ENCODE results near the gene GRB14. TPM values are rescaled to one million over a fixed set of nuclear protein-coding genes. Genes with fewer than 3 reads are reported as not detected.

GRB14 gene
- total RNA-seq, 1 donor from 2014 or later = 46.3 TPM

- DNase-seq (ENCODE audit: low spot score, unreplicated experiment) = no peak
- H3K27me3 Mint-ChIP-seq = no peaks in the 10 kb centered on the region
- H3K9me3 Mint-ChIP-seq (ENCODE audit: low read depth) = no peaks in the 10 kb centered on the region
- TF ChIP-seq CTCF (IDR thresholded peaks at IDR 0.05; ENCODE audit: unreplicated experiment) = no peak
- H3K4me3 Mint-ChIP-seq (ENCODE audit: low read depth) = peak overlapping the region; percentile 34
- H3K36me3 Mint-ChIP-seq (ENCODE audit: insufficient read depth) = peaks cover 2% of the 10 kb centered on the region
- H3K27ac Mint-ChIP-seq = peak overlapping the region; percentile 95
- peaks cover 21% of the 10 kb centered on the region for H3K4me1 Mint-ChIP-seq (ENCODE audit: low read depth)
Measured at GRCh38 chr2:164535280-164536025, 85.8 kb downstream of the GRB14 start.

GRCh38 chr2:164530464-164530863 lies 90.8 kb downstream of the GRB14 start:
- Mint-ChIP-seq H3K27ac (no peak overlapping the region), H3K4me1 (ENCODE audit: low read depth) (peaks cover 10% of the 10 kb centered on the region), H3K27me3 (no peaks in the 10 kb centered on the region), H3K36me3 (ENCODE audit: insufficient read depth) (peaks cover 2% of the 10 kb centered on the region), H3K9me3 (ENCODE audit: low read depth) (no peaks in the 10 kb centered on the region), H3K4me3 (ENCODE audit: low read depth) (no peak overlapping the region)
- TF ChIP-seq CTCF (IDR thresholded peaks at IDR 0.05; ENCODE audit: unreplicated experiment) = no peak
- no peak for DNase-seq (ENCODE audit: low spot score, unreplicated experiment)

GRCh38 chr2:164523726-164524125 lies 97.6 kb downstream of the GRB14 start:
- Mint-ChIP-seq H3K36me3 (ENCODE audit: insufficient read depth) (peaks cover 38% of the 10 kb centered on the region), H3K9me3 (ENCODE audit: low read depth) (peaks cover 31% of the 10 kb centered on the region), H3K4me3 (ENCODE audit: low read depth) (no peak overlapping the region), H3K4me1 (ENCODE audit: low read depth) (no peaks in the 10 kb centered on the region), H3K27ac (no peak overlapping the region), H3K27me3 (no peaks in the 10 kb centered on the region)
- no peak for TF ChIP-seq CTCF (IDR thresholded peaks at IDR 0.05; ENCODE audit: unreplicated experiment)
- DNase-seq (ENCODE audit: low spot score, unreplicated experiment) = no peak

- Mint-ChIP-seq H3K4me3 (ENCODE audit: low read depth) (no peak overlapping the region), H3K9me3 (ENCODE audit: low read depth) (peaks cover 38% of the 10 kb centered on the region), H3K27ac (no peak overlapping the region)
Measured at GRCh38 chr2:164523009-164523408, 98.3 kb downstream of the GRB14 start.

GRCh38 chr2:164522561-164522981 lies 98.7 kb downstream of the GRB14 start:
- Mint-ChIP-seq H3K27me3 (no peaks in the 10 kb centered on the region), H3K27ac (no peak overlapping the region), H3K36me3 (ENCODE audit: insufficient read depth) (peaks cover 49% of the 10 kb centered on the region), H3K9me3 (ENCODE audit: low read depth) (peaks cover 42% of the 10 kb centered on the region), H3K4me3 (ENCODE audit: low read depth) (no peak overlapping the region), H3K4me1 (ENCODE audit: low read depth) (no peaks in the 10 kb centered on the region)
- no peak for DNase-seq (ENCODE audit: low spot score, unreplicated experiment)
- TF ChIP-seq CTCF (IDR thresholded peaks at IDR 0.05; ENCODE audit: unreplicated experiment) = no peak

More at GRCh38 chr2:164523009-164523408, 98.3 kb downstream of the GRB14 start:
- DNase-seq (ENCODE audit: low spot score, unreplicated experiment) = no peak
- H3K36me3 Mint-ChIP-seq (ENCODE audit: insufficient read depth) = peaks cover 45% of the 10 kb centered on the region
- H3K27me3 Mint-ChIP-seq = no peaks in the 10 kb centered on the region
- H3K4me1 Mint-ChIP-seq (ENCODE audit: low read depth) = no peaks in the 10 kb centered on the region
- TF ChIP-seq CTCF (IDR thresholded peaks at IDR 0.05; ENCODE audit: unreplicated experiment) = no peak

All from progenitor cell of endocrine pancreas (in vitro differentiated cells).